Stimulated activated CD8-positive, alpha-beta memory T cell treated with anti-CD3 and anti-CD28 coated beads, Interleukin-12 subunit alpha, Interleukin-12 subunit beta, amount 100 ng/mL, for 4 hours (primary cell): ENCODE measurements around the gene ST7.

Experiments
- DNase-seq: peaks from one replicate; pipeline ENCODE4 v3.0.0-alpha.2; 2020; ENCODE audit warnings: low read depth

ST7 gene

DNA sequence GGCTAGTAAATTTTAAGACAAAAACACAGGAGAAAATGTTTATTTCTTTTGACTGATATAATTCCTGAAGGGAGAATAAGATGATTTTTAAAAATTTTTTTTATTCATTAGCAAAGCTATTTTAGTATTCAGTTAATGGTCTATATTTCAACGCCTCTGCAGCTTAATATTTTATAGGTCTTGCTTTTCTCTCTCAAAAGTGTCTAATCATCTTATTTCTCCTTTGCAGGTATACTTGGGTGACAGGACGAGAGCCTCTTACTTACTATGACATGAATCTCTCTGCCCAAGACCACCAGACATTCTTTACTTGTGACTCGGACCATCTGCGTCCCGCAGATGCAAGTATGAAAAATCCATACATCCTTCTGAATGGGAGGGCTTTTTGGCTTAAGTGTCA is 177.0 kb downstream of the ST7 start:
- no peak for DNase-seq

DNA sequence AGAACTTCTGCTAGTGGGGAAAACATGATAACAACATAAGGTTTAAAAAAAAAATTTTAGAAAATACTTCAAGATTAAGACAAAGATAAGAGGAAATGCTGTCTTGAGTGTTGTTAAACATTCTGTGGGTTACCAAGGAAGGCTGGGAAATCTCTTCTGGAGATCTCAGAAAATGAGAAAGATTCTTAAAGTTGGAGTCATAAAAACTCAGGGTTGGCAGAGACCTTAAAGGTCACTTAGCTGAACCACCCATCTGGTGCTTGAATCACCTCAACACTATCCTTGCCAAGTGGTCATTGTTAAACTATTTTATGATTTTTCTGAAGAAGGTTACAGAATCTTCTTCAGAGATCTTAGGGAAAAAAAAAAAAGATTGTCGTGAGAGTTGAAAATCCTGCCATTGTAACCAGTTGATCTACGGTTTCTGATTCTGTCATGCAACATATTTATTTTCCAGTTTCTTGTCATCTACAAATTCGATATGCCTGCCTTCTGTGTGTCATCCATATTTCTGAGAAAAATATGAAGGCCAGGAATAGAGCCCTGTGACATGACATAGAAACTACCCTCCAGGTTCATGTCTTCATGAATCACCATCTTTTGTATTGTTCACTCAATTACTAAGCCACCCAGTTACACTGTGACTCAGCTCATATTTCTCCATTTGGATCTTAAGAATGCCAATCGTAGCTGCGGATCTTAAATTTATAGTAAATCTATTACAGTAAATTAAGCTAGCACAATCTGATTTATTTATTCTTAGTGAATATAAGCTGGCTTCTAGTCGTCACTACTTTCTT is 179.2 kb downstream of the ST7 start:
- no peak for DNase-seq

DNA sequence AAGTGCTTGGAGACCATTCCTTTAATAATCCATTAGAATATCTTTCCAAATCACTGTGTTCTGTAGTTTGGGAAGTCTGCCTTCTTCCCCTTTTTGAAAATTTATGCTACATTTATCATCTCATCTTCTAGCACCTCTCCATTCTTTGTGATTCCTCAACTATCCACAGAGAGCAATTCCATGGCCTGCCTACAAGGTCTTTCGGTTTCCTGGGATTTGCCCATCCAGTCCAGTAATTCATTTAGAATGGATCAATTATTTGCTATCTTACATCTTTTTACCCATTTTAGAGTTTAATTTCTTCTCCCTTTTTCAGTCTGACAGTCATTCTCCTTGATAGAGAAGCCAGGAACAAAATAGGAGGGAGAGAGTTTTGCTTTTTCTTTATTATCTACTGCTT is 179.8 kb downstream of the ST7 start:
- no peak for DNase-seq

DNA sequence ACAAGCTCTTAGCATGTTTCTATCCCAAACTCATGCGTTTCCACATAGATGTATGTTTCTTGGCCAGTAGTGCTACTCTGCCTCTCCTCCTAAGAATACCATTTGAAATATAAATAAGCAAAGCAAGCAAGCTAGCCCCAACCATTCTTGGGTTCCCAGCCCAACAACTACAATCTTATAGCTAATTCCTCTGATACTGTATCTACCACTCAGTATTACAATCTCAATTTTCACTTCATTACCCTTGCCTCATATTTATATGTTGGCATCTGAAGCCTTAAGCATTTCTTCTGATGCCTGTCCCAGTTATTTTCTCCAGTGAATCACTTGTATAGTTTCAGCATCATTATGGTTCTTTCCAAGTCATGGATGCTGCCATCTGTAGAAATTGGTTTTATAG is 181.1 kb downstream of the ST7 start:
- no peak for DNase-seq

DNA sequence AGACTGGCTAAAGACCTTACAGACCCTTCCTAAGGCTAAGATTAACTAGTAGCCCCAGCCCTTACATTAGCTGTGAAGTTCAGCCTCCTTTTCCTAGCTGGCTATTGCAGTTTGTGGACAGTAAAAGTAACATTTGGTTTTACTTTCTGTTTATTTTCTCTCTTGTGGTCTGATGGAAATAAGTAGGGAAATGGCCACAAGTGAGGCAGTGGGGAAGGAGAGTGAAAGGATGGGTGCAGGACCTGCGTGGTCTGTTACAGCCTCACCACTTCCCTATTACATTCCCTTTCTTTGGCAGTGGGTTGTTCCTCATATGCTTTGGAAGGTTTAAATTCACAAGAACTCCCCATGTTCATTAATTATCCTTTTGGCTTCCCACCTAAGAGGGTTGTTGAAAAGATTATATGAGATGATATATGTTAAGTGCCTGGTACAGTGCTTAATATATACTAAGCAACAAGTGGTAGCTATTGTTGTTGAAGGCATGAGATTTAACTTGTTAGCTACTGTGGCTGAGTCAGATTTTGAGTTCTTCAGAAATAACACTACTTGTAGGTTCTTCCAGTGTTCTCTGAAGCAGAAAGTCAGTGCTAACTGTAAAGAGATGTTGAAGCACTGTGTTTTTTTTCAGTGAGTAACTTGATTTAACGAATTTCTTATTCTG is 181.7 kb downstream of the ST7 start:
- DNase-seq, result no peak

DNA sequence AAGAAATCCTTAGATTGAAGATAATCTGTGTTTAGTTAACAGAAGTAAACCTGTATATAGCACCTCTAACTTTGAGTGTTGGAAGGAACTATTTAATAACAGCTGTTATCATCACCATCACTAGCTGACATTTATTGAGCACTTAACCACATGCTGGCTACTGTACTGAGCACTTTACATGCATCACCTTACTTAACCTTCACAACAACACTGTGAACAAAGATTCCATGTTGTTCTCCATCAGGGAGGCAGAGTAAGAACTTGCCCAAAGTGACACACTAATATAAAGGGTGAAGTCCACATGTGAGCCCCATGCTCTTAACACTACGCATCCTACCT is 182.2 kb downstream of the ST7 start:
- no peak for DNase-seq

DNA sequence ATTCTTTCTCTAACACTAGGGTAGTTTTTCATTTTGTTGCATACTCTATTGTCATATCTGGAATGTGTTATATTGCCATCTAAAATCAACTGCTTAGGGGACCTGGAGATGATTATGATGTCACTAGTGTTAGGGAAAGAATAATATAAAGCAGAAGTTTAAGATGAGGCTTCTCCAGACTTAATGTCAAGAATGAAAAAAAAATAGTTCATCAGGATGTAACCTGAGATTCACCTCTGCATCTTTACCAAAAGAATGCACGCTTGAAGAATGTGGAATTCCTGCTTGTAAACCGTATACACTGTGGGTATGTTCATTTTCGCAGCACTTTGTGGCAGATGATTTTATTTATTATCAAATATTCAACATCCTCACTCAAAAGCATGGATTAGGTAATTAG is 184.6 kb downstream of the ST7 start:
- DNase-seq, result no peak

DNA sequence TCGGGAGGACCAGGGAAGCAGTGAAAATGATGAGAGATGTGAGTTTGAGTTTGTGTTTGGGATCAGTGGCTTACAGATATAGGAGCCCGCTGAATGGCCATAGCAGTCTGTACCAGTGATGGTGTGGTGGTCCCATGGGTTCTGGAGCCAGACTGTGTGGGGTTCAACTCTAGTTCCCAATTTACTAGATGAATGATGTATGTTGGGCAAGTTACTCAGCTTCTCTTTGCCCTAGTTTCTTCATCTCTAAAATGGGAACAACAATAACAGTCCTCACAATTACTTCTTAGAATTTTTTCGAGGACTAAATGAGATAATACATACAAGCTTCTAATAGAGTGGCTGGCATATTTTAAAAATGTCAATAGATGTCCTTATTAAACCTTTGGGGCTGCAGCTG is 185.2 kb downstream of the ST7 start:
- DNase-seq, result no peak

DNA sequence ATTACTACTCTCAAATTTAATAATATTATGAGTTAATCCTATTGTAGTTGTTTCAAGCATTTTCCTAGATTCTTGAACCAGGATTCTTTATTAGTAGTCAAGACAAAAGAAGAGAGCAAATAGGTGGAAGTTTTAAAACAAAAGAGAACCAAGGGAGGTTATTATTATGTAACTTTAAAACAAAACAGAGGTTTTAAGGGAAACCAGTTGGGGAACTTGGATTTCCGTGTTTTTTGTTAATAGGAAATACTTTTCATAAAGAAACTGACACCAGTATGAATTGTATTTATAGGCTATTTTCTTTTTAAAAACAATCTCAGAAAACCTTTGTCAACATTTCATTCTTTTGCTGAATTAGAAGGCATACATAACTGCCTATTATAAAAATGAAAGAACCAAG is 185.7 kb downstream of the ST7 start:
- DNase-seq, result no peak

DNA sequence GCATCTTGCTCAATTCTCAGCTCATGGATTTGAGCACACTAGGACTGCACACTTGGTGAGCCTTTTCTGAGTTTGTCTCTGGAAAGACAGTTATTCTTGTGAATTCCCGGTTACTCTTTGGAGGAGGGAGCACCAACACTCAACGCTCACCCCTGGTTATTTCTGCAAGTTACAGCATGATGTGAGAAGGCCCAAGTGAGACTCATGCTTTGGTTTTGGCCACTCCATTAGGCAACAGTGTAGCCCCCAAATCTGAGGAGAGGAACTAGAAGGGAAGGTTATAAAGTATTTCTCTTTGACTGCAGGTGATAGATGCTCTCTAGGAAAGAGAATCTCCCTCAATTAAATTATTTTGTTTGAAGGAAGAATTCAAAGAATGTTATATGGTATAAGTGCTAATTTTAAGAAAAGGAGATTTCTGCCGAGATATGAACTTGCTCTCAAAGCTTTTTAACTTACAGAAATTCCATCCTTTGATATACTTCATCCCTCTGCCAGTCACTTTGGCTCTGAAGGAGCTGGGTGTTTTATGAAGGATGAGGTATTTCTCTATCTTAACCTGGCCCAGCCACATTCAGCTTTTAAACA is 186.2 kb downstream of the ST7 start:
- no peak for DNase-seq

DNA sequence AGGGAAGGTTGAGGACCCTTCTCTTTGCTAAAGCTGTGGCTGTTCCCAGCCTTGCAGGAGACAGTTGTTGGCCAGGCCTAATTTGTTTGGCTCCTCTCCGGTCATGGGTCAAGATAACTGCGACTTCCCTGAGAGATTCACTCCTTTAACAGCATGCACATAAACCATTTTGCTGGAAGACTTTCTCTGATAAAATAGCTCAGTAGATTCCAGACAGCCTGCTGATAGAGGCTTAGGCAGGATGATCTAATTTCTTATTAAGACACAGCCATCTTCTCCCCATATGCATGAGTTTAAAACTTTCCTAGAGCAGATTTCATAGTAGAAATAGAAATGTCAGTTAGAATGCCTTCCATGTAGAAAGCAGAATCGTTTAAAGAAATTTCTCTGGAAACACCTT is 187.6 kb downstream of the ST7 start:
- DNase-seq, result no peak

DNA sequence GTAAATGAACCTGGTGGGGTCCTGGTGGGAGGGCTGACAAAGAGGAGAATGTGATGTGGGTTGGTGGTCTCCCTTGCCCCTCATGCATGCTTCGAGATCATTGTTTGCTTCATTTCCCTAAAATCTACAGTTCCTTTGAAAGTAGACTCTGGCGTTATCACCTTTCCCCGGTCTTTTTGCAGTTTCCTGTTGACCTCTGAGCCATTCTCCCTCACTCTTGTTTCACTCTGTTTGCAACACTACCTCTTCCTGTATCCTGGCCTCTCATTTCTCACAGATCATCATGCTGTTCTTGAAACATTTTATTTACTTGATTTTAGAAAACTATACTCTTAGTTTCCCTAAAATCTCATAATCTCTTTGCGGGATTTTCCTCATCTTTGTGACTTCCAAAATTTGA is 189.8 kb downstream of the ST7 start:
- no peak for DNase-seq

DNA sequence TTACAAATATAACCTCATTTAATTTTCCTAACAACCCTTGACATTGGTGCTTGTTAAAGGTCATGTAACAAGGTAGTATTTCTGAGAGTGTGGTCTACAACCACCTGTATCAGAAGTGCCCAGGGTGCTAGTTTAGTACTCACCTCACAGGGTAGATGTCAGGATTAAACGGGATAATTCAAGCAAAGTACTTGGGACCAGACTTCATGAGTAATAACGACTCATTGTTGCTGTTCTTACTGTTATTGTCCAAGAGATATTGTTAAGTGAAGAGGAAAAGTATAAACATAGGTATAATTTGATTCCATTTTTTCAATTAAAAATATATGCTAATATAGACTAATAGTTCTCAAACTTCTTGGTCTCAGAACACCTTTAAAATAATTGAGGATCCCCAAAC is 190.3 kb downstream of the ST7 start:
- no peak for DNase-seq

DNA sequence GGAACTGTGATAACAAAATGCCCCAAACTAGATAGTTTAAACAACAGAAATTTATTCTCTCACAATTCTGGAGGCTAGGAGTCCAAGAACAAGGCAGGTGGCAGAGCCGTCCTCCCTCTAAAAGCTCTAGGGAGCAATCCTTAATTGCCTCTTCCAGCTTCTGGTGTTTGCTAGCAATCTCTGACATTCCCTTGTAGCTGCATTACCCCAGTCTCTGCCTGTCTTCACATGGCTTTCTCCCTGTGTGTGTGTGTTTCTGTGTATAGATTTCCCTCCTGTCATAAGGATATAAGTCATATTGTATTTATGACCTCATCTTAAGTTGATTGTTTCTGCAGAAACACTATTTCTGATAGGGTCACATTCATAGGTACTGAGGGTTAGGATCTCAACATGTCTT is 192.0 kb downstream of the ST7 start:
- no peak for DNase-seq

DNA sequence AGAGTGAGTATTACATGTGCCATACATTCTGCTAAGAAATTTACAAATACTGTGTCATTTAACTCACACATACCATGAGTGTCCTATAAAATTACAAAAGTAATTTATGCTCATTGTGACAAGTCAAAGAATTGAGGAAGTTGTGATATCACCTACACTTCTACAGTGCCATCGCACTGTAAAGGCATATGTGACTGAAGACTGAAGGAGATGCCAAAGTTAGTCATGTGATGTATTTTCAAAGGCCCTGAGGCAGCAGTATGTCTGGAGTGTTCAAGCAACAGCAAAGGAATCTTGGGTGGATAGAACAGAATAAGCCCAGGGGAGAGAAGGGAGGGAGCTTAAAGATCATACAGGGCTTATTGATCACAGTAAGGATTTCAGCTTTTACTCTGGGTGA is 192.8 kb downstream of the ST7 start:
- DNase-seq, result no peak

DNA sequence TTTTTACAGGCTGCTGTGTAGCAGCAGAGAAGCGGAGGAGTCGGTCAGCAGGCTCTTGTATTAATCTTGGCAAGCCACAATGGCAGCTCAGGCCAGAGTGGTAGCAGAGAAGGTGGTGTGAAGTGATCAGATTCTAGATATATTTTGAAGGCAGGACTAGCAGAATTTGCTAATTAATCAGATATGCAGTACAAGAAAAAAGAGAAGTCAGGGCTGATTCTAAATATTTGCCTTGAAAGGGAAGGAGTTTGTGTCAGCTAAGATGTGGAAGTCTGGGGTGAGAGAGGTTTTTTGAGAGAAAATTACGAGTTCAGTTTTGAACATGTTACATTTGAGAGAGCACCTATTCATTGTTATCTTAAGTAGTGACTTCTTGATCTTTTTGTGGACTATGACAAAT is 193.2 kb downstream of the ST7 start:
- DNase-seq, result no peak

DNA sequence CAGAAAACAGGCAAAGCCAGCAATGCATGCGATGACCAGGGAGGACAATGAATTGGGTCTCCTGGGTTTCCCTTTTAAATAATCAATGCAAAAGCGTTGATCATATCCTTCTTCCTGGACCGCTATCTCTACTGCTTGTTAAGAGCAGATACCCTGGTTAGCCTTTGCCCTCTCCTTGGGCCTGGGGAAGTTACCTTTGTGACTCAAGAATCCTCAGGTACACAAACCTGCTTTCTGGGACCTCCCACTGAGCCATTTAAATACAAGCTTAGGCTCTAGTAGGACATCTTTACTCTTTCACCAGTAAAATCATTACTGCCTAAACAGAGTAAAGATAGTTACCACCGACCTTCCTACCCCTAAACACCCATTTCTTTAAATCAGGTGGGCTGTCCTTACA is 195.7 kb downstream of the ST7 start:
- DNase-seq, result no peak

DNA sequence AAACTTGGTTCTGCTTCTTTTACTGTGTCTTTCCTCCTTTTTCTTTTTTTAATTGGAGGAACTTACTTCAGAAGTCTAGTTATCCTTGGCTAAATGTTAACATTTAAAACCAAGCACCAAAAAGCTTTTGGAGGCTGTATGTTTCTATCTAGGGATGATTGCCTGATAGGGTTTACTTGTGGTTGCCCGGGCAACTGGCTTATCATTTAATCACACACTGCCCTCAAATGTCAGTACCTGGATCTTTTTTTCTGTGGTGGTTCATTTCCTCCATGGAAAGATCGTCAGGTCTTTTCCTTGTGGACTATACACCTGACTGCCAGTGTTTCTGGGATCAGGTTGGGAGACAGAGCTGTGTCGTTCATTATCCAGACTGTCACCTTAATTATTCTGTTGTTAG is 196.4 kb downstream of the ST7 start:
- DNase-seq, result no peak

DNA sequence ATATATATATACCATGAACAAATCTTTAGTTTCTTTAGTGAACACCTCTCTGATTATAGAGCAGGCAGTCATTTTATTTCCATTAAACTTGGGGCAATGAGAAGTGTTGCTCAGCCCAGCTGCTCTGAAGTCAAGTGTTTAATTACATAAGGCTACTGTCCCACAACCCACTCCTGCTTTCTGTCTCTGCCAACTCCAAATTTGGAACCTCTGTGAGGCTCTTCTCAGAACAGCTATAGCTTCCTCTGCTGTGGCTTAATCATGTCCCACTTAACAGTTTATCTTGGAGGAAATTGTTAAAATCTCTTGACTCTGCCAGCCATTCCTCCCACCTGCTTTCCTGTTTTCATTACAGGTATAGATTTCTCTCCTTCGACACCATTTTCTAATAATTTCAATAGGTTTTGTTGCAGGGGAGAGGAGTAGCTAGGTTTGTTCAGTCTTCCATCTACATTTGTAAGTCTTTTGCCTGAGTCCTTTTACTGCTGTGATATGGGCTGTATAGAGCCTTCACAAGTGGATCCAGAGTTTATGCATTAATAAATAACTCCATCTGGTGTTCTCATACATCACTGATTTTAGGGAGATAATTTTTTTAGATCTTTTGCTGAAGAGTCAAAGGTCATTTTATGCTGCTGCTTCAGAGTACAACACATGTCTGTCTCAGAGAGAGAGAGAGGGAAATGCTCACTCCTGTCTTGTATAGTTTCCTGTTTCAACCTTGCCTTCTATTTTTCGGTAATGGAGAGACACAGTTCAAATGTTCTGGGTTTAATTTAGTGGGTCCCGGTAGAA is 199.1 kb downstream of the ST7 start:
- no peak for DNase-seq

DNA sequence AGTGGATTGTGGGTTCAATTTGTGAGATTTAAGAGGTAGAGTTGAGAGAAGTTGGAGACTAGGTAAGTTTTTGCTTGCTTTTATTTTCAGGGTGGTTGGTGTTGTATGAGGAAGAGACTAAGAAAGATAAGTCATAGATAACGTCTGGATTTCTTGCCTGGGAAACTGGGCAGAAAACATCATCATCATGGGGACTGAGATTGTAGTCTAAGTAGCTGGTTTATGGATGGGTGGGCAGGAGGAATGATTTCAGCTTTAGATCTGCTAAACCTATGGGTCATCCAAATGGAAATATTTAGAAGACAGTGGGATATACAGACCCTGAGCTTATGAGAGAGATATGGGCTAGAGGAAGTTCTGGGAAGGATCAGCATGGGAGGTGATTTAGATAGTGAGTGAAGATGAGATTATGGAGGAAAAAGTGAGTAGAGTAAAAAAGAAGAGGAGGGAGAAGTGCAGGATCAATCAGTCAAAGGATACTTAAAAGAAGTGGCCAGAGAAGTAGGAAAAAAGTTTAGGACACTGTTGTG is 199.8 kb downstream of the ST7 start:
- DNase-seq, result no peak

DNA sequence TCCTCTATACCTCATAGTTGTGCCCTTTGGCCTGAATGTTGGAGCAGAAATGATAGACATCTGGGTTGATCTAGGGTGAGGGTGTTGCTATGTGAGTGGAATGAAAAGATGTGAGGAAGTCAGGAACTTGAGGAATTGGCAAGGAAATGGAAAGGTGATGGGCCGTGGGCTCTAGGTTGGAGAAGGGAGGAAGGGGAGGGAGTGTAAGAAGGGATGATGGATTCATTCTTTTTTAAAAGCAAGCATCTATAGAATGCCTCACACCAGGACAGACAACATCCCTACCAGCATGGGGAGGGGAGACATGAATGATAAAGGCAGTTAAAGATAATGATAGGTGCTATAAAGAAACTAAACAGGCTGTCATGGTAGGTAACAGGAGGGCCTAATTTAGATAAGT is 201.4 kb downstream of the ST7 start:
- DNase-seq, result no peak

DNA sequence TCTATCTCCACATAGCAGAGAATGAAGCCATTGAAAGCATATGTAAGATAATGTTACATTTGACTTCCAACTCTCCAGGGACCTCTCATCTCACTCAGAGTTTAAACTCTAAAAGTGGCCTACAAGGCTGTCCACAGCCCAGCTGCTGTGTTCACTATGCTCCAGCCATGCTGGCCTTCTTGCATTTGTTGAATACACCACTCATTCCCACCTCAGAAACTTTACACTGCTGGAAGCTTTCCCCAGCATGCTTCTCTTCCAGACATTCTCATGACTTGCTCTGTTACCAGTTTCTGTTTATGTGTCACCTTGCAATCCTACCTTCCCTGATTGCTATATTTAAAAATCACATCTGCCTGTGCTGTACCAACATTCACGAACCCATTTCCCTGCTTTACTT is 202.4 kb downstream of the ST7 start:
- no peak for DNase-seq
